T-helper 1 cell treated with Interleukin-12 subunit alpha and Interleukin-12 subunit beta and Interleukin-4 antibody, amounts not matched to agents 30 μg/mL and 1 μg/mL, for 36 hours (primary cell): ENCODE data around the gene MPST.

ENCODE experiments used
- H3K27ac Mint-ChIP-seq: one replicate; pipeline ENCODE4 v1.8.0; 2021; ENCODE audit warnings: mild to moderate bottlenecking, mixed read lengths
- H3K27me3 Mint-ChIP-seq: one replicate; pipeline ENCODE4 v1.8.0; 2021; ENCODE audit warnings: low read depth, mixed read lengths
- H3K36me3 Mint-ChIP-seq: one replicate; pipeline ENCODE4 v1.8.0; 2021; ENCODE audit warnings: low read depth, mixed read lengths
- H3K4me1 Mint-ChIP-seq: one replicate; pipeline ENCODE4 v1.8.0; 2021; ENCODE audit warnings: low read depth, mixed read lengths
- H3K4me3 Mint-ChIP-seq: one replicate; pipeline ENCODE4 v1.8.0; 2021; ENCODE audit warnings: mild to moderate bottlenecking, moderate library complexity, mixed read lengths
- H3K9me3 Mint-ChIP-seq: one replicate; pipeline ENCODE4 v1.8.0; 2021; ENCODE audit warnings: mixed read lengths

MPST gene

GRCh38 chr22:37012262-37012904, 7.2 kb upstream of the MPST start:
- Mint-ChIP-seq H3K27ac (no peak overlapping the region), H3K9me3 (no peaks in the 10 kb centered on the region), H3K27me3 (peaks cover 25% of the 10 kb centered on the region), H3K36me3 (no peaks in the 10 kb centered on the region), H3K4me1 (peaks cover 11% of the 10 kb centered on the region), H3K4me3 (no peak overlapping the region)

- H3K27me3 Mint-ChIP-seq, result peaks cover 22% of the 10 kb centered on the region
- H3K36me3 Mint-ChIP-seq, result no peaks in the 10 kb centered on the region
- H3K9me3 Mint-ChIP-seq, result no peaks in the 10 kb centered on the region
- no peak overlapping the region for H3K4me3 Mint-ChIP-seq
- H3K27ac Mint-ChIP-seq, result no peak overlapping the region
- peaks cover 9% of the 10 kb centered on the region for H3K4me1 Mint-ChIP-seq
Measured at GRCh38 chr22:37012956-37013355, 6.6 kb upstream of the MPST start.

- Mint-ChIP-seq H3K27ac (no peak overlapping the region), H3K4me3 (no peak overlapping the region), H3K36me3 (no peaks in the 10 kb centered on the region), H3K4me1 (peaks cover 2% of the 10 kb centered on the region), H3K27me3 (peaks cover 11% of the 10 kb centered on the region), H3K9me3 (no peaks in the 10 kb centered on the region)
Measured at GRCh38 chr22:37014415-37014806, 5.1 kb upstream of the MPST start.

GRCh38 chr22:37014835-37015586, 4.5 kb upstream of the MPST start:
- H3K4me1 Mint-ChIP-seq, result peaks cover 4% of the 10 kb centered on the region
- H3K27me3 Mint-ChIP-seq, result peaks cover 6% of the 10 kb centered on the region
- H3K36me3 Mint-ChIP-seq, result no peaks in the 10 kb centered on the region
- H3K27ac Mint-ChIP-seq, result no peak overlapping the region
- no peaks in the 10 kb centered on the region for H3K9me3 Mint-ChIP-seq
- H3K4me3 Mint-ChIP-seq, result no peak overlapping the region

DNA sequence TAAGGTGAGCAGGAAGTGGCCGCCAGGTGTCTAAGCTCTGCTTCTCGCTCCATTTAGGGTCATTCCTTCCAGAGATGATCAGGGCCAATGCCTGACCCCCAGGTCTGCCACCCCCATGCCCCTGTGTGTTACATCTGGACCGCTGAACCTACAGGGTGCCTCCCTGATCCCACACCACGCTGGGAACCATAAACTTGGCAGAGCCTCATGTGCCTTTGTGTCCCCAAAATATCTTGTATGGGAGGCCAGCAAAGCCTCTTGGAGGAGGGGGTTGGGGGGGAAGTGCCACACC, 4.0 kb upstream of the MPST start:
- H3K27me3 Mint-ChIP-seq, result peaks cover 6% of the 10 kb centered on the region
- H3K27ac Mint-ChIP-seq, result no peak overlapping the region
- H3K9me3 Mint-ChIP-seq, result no peaks in the 10 kb centered on the region
- no peaks in the 10 kb centered on the region for H3K36me3 Mint-ChIP-seq
- peaks cover 8% of the 10 kb centered on the region for H3K4me1 Mint-ChIP-seq
- H3K4me3 Mint-ChIP-seq, result no peak overlapping the region

DNA sequence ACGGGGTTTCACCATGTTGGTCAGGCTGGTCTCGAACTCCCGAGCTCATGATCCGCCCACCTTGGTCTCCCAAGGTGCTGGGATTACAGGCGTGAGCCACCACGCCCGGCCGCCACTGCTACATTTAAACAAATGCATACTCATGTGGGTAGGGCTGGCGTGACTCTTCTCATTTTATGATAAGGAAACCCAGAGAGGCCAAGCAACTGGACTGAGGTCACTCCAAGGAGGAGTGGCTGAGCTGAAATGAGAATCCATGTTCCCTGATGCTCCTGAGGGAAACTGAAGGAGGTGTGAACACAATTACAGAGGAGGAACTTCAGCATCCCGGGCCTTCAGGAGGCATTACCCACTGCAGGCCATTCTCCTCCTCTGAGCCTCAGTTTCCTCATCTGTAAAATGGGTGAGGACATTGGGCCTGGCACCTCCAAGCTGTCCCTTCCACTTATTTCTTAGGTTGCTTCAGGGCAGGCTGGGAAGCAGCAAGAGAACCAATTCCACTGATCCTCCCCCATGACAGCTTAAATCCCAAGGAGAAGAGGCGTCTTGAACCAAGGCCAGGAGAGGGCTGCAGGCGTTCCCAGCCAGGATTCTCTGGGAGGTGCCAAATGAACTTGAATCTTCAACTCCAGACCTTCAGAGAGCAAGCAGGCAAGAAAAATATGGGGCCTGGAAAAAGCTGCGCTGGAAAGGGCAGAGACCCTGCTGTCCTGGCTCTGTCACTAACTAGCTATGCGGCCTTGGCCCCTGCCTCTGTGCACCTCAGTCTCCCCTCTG, 3.2 kb upstream of the MPST start:
- Mint-ChIP-seq H3K36me3 (no peaks in the 10 kb centered on the region), H3K4me3 (no peak overlapping the region), H3K27ac (no peak overlapping the region), H3K27me3 (peaks cover 6% of the 10 kb centered on the region), H3K4me1 (peaks cover 11% of the 10 kb centered on the region), H3K9me3 (no peaks in the 10 kb centered on the region)

- no peaks in the 10 kb centered on the region for H3K9me3 Mint-ChIP-seq
- peaks cover 6% of the 10 kb centered on the region for H3K27me3 Mint-ChIP-seq
- no peak overlapping the region for H3K27ac Mint-ChIP-seq
- H3K36me3 Mint-ChIP-seq, result no peaks in the 10 kb centered on the region
- H3K4me3 Mint-ChIP-seq, result peak overlapping the region; percentile 40
- H3K4me1 Mint-ChIP-seq, result peaks cover 18% of the 10 kb centered on the region
Measured at GRCh38 chr22:37017356-37017755, 2.2 kb upstream of the MPST start.

GRCh38 chr22:37018086-37018814, 1.3 kb upstream of the MPST start:
- peak overlapping the region; percentile 73 for H3K27ac Mint-ChIP-seq
- H3K27me3 Mint-ChIP-seq, result peaks cover 6% of the 10 kb centered on the region
- H3K4me3 Mint-ChIP-seq, result peak overlapping the region; percentile 82
- no peaks in the 10 kb centered on the region for H3K36me3 Mint-ChIP-seq
- H3K9me3 Mint-ChIP-seq, result no peaks in the 10 kb centered on the region
- peaks cover 18% of the 10 kb centered on the region for H3K4me1 Mint-ChIP-seq

DNA sequence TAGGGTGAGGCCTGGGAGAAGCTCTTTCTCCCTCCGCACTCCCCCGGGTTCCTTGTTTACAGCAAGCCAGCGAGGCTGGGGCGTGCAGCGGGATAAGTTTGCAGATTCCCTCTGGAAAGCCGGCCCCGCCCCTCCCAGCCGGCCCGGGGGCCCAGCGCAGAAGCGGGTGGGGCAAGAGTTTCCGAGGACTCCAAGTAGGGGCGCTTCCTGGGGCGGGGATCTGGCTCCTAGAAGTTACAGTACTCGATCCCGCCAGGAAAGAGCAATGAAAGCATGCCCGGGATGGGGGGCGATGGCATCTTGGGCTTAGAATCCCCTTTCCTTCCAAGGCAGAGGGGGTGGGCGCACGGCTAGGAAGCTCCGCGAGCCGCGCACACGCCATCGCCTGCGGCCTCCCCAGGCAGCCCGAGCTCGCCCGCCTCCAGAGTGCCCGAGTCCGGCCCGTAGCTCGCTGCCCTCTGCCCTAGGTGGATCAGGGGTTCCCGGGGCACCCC, 680 bp upstream of the MPST start:
- Mint-ChIP-seq H3K4me3 (peak overlapping the region; percentile 82), H3K36me3 (no peaks in the 10 kb centered on the region), H3K27ac (peak overlapping the region; percentile 73), H3K9me3 (no peaks in the 10 kb centered on the region), H3K27me3 (peaks cover 6% of the 10 kb centered on the region), H3K4me1 (peaks cover 18% of the 10 kb centered on the region)

- peak overlapping the region; percentile 67 for H3K27ac Mint-ChIP-seq
- H3K4me3 Mint-ChIP-seq, result peak overlapping the region; percentile 88
- H3K36me3 Mint-ChIP-seq, result peaks cover 4% of the 10 kb centered on the region
- H3K4me1 Mint-ChIP-seq, result peaks cover 22% of the 10 kb centered on the region
- H3K27me3 Mint-ChIP-seq, result peaks cover 3% of the 10 kb centered on the region
- H3K9me3 Mint-ChIP-seq, result no peaks in the 10 kb centered on the region
Measured at GRCh38 chr22:37020192-37020479, 594 bp downstream of the MPST start.

DNA sequence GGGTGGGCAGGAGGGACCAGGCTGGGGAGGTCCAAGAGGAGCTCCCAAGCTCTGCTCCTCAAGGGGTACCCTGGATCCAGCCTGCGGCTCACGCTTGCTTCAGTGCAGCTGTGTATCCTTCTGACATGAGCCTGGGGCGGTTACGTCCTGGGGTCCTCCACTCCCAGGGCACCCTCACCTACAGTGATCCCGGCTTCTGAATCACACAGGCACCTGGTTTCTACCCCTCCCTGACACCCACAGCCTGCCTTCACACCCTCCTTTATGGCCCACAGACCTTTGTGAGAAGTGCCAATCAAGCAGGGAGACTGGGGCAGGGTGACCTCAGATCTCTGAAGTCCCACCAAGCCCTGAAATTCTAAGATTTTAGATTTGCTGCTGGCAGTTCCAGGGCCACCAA, 1.5 kb downstream of the MPST start:
- Mint-ChIP-seq H3K4me3 (no peak overlapping the region), H3K36me3 (peaks cover 5% of the 10 kb centered on the region), H3K4me1 (peaks cover 22% of the 10 kb centered on the region), H3K27me3 (no peaks in the 10 kb centered on the region), H3K9me3 (no peaks in the 10 kb centered on the region), H3K27ac (no peak overlapping the region)

GRCh38 chr22:37021710-37022482, 2.4 kb downstream of the MPST start:
- peaks cover 5% of the 10 kb centered on the region for H3K36me3 Mint-ChIP-seq
- H3K4me1 Mint-ChIP-seq, result peaks cover 22% of the 10 kb centered on the region
- peak overlapping the region; percentile 77 for H3K27ac Mint-ChIP-seq
- peak overlapping the region; percentile 72 for H3K4me3 Mint-ChIP-seq
- H3K9me3 Mint-ChIP-seq, result no peaks in the 10 kb centered on the region
- H3K27me3 Mint-ChIP-seq, result no peaks in the 10 kb centered on the region

DNA sequence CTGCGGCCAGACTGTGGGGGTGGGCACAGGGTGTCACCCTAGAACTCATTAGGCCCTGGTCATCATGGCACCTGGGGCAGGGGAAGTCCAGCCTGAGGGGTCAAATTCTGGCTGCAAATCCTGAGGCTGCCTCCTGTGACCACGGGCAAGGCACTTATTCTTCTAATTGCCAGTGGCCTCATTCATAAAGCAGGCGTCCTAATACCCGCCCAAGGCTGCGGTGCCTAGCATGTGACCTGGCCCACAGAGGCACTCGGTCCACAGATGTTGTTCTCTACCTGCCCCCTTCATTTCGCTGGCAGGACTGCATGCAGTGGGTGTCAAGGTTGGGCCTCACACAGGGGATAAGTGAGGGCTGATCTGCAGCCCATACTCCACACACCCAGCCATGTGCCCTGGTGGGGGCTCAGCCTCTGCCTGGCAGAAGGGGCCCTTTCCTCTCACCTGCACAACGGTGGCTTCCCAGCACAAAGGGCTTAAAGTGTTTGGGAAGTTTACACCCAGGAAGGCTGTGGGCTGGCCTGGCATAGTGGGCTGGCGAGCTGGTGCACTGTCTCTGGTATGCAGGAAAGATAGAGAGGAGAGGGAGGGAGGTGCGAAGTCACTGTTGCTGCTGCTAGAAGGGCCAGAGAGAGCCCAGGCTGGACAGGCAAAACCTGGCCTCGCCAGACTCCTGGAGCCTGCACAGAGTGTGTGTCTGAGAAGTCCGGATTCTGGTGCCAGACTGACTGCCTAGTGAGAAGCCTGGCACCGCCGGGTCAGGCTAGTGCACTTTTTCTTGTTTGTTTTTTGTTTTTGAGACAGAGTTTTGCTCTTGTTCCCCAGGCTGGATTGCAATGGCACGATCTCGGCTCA, 3.2 kb downstream of the MPST start:
- peaks cover 22% of the 10 kb centered on the region for H3K4me1 Mint-ChIP-seq
- peaks cover 5% of the 10 kb centered on the region for H3K36me3 Mint-ChIP-seq
- no peaks in the 10 kb centered on the region for H3K27me3 Mint-ChIP-seq
- no peaks in the 10 kb centered on the region for H3K9me3 Mint-ChIP-seq
- no peak overlapping the region for H3K4me3 Mint-ChIP-seq
- H3K27ac Mint-ChIP-seq, result no peak overlapping the region
